Measurements from ENCODE around the gene NDUFV2.

DNA sequence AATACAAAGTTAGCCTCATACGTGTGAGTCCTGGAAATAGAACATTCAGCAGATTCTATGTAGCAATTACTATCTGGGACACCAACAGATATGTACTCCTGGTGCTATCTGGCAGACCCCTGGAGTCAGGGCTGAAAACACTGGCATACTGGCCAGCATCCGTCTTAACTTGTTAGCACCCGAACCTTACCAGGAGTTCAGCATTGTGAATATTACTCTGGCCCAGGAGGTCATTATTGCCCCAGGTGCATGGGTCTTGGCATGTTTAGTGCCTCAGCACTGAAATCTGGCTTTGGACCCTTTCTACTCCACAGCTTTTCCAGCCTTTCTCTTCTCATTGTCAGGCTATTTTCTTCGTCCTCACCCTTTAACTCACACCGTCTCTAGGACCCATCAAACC, 11.9 kb upstream of the NDUFV2 start:
- TF ChIP-seq, protein P1, sequence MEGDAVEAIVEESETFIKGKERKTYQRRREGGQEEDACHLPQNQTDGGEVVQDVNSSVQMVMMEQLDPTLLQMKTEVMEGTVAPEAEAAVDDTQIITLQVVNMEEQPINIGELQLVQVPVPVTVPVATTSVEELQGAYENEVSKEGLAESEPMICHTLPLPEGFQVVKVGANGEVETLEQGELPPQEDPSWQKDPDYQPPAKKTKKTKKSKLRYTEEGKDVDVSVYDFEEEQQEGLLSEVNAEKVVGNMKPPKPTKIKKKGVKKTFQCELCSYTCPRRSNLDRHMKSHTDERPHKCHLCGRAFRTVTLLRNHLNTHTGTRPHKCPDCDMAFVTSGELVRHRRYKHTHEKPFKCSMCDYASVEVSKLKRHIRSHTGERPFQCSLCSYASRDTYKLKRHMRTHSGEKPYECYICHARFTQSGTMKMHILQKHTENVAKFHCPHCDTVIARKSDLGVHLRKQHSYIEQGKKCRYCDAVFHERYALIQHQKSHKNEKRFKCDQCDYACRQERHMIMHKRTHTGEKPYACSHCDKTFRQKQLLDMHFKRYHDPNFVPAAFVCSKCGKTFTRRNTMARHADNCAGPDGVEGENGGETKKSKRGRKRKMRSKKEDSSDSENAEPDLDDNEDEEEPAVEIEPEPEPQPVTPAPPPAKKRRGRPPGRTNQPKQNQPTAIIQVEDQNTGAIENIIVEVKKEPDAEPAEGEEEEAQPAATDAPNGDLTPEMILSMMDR (IDR thresholded peaks at IDR 0.05; ENCODE audit: low read depth, low read length): no peak
- TF ChIP-seq POLR2A (IDR thresholded peaks at IDR 0.05; ENCODE audit: extremely low read depth, insufficient read length) (no peak), MYC (IDR thresholded peaks at IDR 0.05; ENCODE audit: low read depth, low read length) (no peak)

Measured in NB4 (cell line).